Stimulated activated CD4-positive, alpha-beta T cell treated with anti-CD3 and anti-CD28 coated beads, Interleukin-15, amount 100 ng/mL, for 24 hours (primary cell): Measurements from ENCODE around the gene ABL2.
"Not testable (repeated sequence)": the region's sequence is repeated elsewhere in the genome, so short reads cannot be mapped to it uniquely, and the experiment has no call there.

ENCODE experiments used
- DNase-seq: peaks from one replicate; pipeline ENCODE4 v3.0.0-alpha.2; 2020

The ABL2 gene

GRCh38 chr1:179213317-179213716, 16.2 kb downstream of the ABL2 start:
- DNase-seq: not testable (repeated sequence)

GRCh38 chr1:179208681-179209477, 20.6 kb downstream of the ABL2 start:
- DNase-seq: no peak

DNA sequence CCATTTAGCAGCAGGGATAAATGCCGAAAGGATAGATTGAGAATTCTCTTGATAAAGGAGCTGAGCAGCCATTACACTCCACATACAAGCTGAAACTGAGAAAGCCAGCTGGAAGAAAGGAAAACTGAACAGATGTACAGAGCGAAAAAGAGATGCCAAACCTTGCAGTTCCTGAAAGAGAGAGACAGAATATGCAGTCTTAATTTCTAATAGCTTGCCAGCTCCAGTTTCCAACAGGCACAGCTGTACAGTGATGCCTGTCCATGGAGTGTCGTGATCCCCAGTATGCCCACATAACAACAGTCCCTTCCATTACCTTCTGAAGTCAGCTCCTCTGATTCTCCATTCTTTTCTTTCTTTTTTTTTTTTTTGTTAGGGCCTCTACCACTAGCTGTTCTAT, 22.7 kb downstream of the ABL2 start:
- DNase-seq: no peak

- no peak for DNase-seq
Observed at GRCh38 chr1:179205284-179205683, 24.2 kb downstream of the ABL2 start.

DNA sequence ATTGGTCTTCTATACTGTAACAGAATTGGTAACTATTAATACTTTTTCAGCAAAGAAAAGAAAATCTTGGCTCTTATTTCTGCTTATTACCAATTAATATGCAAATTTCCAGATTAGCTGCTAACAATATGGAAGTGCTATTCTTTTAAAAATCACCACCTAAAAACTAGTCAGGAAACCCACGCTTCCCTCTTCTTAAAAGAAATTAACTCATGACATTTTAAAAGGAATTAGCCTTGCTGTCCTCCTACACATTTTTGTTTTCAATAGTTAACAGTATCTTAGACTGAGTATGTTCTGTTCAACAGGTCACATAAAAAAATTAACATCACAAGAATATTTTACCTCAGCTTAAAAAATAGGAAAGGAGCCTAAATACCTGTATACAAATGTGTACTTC, 27.3 kb downstream of the ABL2 start:
- no peak for DNase-seq

GRCh38 chr1:179200586-179200985, 28.9 kb downstream of the ABL2 start:
- DNase-seq: no peak

GRCh38 chr1:179197690-179198297, 31.7 kb downstream of the ABL2 start:
- no peak for DNase-seq

DNA sequence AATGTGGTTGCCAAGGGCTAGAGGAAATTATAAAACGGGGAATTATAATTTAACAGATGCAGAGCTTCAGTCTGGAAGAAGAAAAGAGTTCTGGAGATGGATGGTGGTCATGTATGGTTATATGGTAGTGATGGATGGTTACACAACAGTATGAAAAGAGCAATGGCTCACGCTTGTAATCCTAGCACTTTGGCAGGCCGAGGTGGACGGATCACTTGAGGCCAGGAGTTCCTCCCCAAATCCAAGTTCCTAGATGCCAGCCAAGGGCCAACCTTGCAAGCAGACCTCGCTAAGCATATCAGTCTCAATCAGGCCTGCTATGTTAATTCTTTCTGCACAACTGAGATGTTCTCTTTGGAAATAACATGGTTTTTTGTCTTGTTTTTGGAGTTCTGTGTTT, 33.6 kb downstream of the ABL2 start:
- DNase-seq: not testable (repeated sequence)

GRCh38 chr1:179195376-179195775, 34.1 kb downstream of the ABL2 start:
- no peak for DNase-seq

GRCh38 chr1:179194068-179194537, 35.4 kb downstream of the ABL2 start:
- no peak for DNase-seq

- DNase-seq: no peak
Observed at GRCh38 chr1:179190861-179191260, 38.6 kb downstream of the ABL2 start.

- no peak for DNase-seq
Observed at GRCh38 chr1:179187735-179188471, 41.6 kb downstream of the ABL2 start.

DNA sequence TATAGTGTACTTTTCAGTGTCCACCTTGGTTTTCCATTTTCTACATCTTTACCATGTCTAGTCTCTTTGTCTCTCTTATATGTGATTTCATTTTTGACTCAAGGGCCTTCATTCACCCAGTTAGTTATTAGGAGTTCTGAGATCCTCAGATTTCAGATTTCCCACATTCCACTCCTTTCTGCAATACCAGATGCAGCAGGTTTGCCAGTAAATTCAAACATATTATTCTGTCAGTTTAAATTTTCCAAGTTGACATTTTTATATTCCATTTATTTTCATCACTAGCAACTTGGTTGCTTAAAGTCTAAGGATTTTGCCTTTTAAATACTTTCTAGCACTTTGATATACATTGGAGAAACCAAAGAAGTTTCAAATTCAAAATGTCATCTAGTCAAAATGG, 42.4 kb downstream of the ABL2 start:
- DNase-seq: no peak

DNA sequence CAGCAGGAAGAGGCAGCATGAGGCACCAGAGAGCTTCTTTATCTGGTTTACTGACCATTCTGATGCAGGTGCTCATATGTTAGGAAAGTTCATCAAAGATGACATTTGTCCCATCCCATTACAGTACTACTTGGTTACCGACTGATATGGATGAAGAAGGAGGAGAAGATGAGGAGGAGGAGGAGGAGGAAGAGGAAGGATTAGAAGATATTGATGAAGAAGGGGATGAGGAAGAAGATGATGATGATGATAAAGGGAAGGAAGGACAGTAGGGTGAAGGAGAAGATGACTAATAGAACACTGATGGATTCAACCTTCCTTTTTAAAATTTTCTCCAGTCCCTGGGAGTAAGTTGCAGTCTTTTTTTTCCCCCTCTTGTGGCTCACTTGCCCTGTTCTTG, 45.1 kb downstream of the ABL2 start:
- DNase-seq: no peak

- no peak for DNase-seq
Observed at GRCh38 chr1:179183857-179184256, 45.6 kb downstream of the ABL2 start.

GRCh38 chr1:179178950-179179349, 50.5 kb downstream of the ABL2 start:
- DNase-seq: no peak

GRCh38 chr1:179178183-179178582, 51.3 kb downstream of the ABL2 start:
- DNase-seq: no peak

DNA sequence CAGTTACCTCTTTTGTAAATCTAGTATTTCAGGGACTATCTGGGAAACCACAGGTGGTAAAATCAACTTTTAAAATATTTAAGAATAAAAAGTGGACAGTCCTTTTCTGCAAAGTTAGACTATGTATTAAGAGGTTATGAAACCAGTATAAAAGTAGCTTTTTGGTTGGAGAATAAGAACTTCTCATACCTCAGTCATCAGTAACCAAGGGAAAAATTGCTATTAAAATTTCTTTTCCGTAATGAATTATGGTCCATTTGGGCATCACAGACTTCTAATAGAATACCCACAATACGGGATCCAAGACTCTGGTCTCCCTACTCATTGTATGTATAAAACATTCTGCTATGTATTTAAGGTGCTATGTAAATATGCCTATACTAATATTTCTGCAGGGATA, 51.9 kb downstream of the ABL2 start:
- no peak for DNase-seq

GRCh38 chr1:179177182-179177581, 52.3 kb downstream of the ABL2 start:
- DNase-seq: no peak

GRCh38 chr1:179175011-179175841, 54.3 kb downstream of the ABL2 start:
- DNase-seq: no peak

- not testable (repeated sequence) for DNase-seq
Observed at GRCh38 chr1:179170468-179170770, 59.1 kb downstream of the ABL2 start.

GRCh38 chr1:179169616-179170467, 59.6 kb downstream of the ABL2 start:
- DNase-seq: no peak
